Heart left ventricle (tissue), 16 donors: ENCODE measurements around the gene HIPK2. TPM values are rescaled to one million over a fixed set of nuclear protein-coding genes. Genes with fewer than 3 reads are reported as not detected.
A peak's percentile ranks its signal among the peaks of the same experiment; 100 is the strongest.

ENCODE experiments used
- ATAC-seq, 4 donors: fragments of 200-7000 bp; cut with Tn5 transposase; one replicate each; pipeline ENCODE4 v1.9.1; 2020 to 2022; ENCODE audit warnings: moderate library complexity in 4 of 4, mild to moderate bottlenecking in 3 of 4, moderate number of reproducible peaks in 1 of 4
- DNase-seq, 5 donors: peaks; one replicate each; pipeline ENCODE4 v3.0.0-alpha.2; 2020
- H3K27ac ChIP-seq, 12 donors: fragments of 200-600 bp; sonication (generic) in 4 of 12; one replicate each; pipeline versions ENCODE4 v1.5.0 to v1.8.0; 2016 to 2022; ENCODE audit warnings: mild to moderate bottlenecking in 2 of 12
- H3K27me3 ChIP-seq, 9 donors: fragments of 200-600 bp; sonication (generic) in 2 of 9; one replicate each; pipeline versions ENCODE4 v1.5.1 to v1.8.0; 2016 to 2022; ENCODE audit warnings: mild to moderate bottlenecking in 3 of 9
- H3K36me3 ChIP-seq, 9 donors: fragments of 200-600 bp; sonication (generic) in 2 of 9; one replicate each; pipeline versions ENCODE4 v1.5.0 to v1.8.0; 2018 to 2022; ENCODE audit warnings: mild to moderate bottlenecking in 2 of 9
- H3K4me1 ChIP-seq, 12 donors: fragments of 200-600 bp; sonication (generic) in 4 of 12; one replicate each; pipeline versions ENCODE4 v1.5.0 to v1.8.0; 2016 to 2022; ENCODE audit warnings: mild to moderate bottlenecking in 3 of 12
- H3K4me3 ChIP-seq, 12 donors: fragments of 200-600 bp; sonication (generic) in 4 of 12; one replicate each; pipeline versions ENCODE4 v1.5.0 to v1.8.0; 2017 to 2022; ENCODE audit warnings: mild to moderate bottlenecking in 9 of 12, moderate library complexity in 4 of 12
- H3K9me3 ChIP-seq, 12 donors: fragments of 200-600 bp; sonication (generic) in 4 of 12; one replicate each; pipeline versions ENCODE4 v1.5.0 to v1.8.0; 2016 to 2022; ENCODE audit warnings: mild to moderate bottlenecking in 1 of 12
- POLR2A ChIP-seq, 2 donors: fragments of 450-650 bp; IDR thresholded peaks; one replicate each; pipeline ENCODE4 v1.6.1; 2017; ENCODE audit warnings: antibody characterized with exemption in 2 of 2, mild to moderate bottlenecking in 2 of 2, moderate library complexity in 2 of 2
- WGBS, 4 donors: extraction: QIAGEN DNeasy Blood & Tissue Kit in 2 of 4; methylation state at CpG; one replicate each; pipeline versions ENCODE4 v1.1.5 to v1.1.7; 2013 to 2018; 5-methylcytosine and 5-hydroxymethylcytosine counted together
- intact Hi-C, 10 donors: fragments of 100-400 bp; cut with DNase I; formaldehyde crosslinking; loops; one replicate each; pipeline versions ENCODE4 v1.11.1 to v1.14.2; 2022
- polyA plus RNA-seq, 2 donors: library from polyadenylated mRNA; stranded (reverse); fragments of 200-250 nt; gene quantifications; one replicate each; pipeline ENCODE4 v1.2.3, GENCODE V29; 2013
- total RNA-seq, 9 donors: library from RNA; depleted of rRNA in 2 of 9; stranded (reverse); fragments of >200 nt in 2 of 9; fragmentation: NEBNext Ultra II Directional in 3 of 9; extraction: Animal tissue kit (Norgen Biotek cat#: 25700) in 3 of 9; gene quantifications; one replicate each; pipeline versions ENCODE4 v1.1.0 to v1.2.4, GENCODE V29; 2016 to 2023
- TF ChIP-seq, protein P1 (sequence below), 12 donors: fragments of 200-600 bp; sonication (generic) in 4 of 12; IDR thresholded peaks; one replicate each; pipeline versions ENCODE4 v1.5.0 to v1.8.0; 2018 to 2022; ENCODE audit warnings: antibody characterized with exemption in 12 of 12, mild to moderate bottlenecking in 5 of 12
- donor health status: ischemic (EF 13 %, LVEDD 7.1; RV severe dilation, severe dysfunction).
- donor health status: healthy with polysubstance abuse.
- donor health status: DM: no; HTN: yes; CAD: no.
- donor health status: DM: no; HTN: no; CAD: no.
- donor health status: ischemic (EF 25% LVEDD 6.9; RV normal size, moderate dysfunction).
- donor health status: ischemic (EF 25% LVEDD 5.7; RV mildly dilated, moderate dysfunction).
- donor health status: healthy.
- donor health status: DM: yes; HTN: yes; CAD: no.
- donor health status: ischemic (EF 35%, LVEDD 5.7; RV mildly dilated, moderate dysfunction).
- donor health status: nonischemic (EF 11% LVEDD 7.7; RV severe dilation, severe dysfunction).
- donor health status: DM: yes; HTN: yes; CAD: no.
- donor health status: PGD.
- donor health status: ischemic (EF 29% LVEDD 5.4; RV normal size, mild dysfunction).
- donor health status: nonischemic (EF 23%, LVEDD 6.1; RV moderate dilation, normal function).

Gene HIPK2
- total and polyA plus RNA-seq, 11 donors, result 43.2 to 244 (median 143) TPM

DNA sequence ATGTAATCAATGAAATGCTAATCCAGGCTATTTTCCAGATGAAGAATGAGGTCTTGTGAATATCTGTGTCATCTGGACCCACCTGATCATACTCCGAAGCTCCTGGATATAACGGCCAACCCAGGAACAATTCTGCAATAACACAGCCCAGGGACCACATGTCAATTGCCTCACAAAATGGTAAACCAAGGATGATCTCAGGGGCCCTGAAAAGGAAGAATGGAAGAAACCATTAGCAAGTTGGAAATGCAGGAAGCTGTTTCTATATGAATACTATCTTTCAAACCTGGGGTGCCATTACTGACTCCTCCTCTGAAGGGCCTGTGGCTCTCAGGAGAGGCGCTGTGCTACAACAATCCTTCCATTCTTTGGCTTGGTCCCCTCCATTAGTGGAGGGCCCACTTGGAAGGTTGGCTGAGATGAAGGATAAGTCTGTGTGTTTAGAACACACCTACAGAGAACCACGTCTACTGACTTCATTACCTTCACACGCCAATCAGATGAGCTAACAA, 146.2 kb downstream of the HIPK2 start:
- WGBS, 4 donors, result 94 to 98% (median 95%) methylated on average over 5 of the region's 5 CpGs
- peaks cover 0 to 4% (median 0%) of the 10 kb centered on the region in 12 donors for H3K9me3 ChIP-seq
- DNase-seq (no peak), ATAC-seq (no peak)
- intact Hi-C loops, result no loop called here
- TF ChIP-seq, protein P1, sequence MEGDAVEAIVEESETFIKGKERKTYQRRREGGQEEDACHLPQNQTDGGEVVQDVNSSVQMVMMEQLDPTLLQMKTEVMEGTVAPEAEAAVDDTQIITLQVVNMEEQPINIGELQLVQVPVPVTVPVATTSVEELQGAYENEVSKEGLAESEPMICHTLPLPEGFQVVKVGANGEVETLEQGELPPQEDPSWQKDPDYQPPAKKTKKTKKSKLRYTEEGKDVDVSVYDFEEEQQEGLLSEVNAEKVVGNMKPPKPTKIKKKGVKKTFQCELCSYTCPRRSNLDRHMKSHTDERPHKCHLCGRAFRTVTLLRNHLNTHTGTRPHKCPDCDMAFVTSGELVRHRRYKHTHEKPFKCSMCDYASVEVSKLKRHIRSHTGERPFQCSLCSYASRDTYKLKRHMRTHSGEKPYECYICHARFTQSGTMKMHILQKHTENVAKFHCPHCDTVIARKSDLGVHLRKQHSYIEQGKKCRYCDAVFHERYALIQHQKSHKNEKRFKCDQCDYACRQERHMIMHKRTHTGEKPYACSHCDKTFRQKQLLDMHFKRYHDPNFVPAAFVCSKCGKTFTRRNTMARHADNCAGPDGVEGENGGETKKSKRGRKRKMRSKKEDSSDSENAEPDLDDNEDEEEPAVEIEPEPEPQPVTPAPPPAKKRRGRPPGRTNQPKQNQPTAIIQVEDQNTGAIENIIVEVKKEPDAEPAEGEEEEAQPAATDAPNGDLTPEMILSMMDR (IDR thresholded peaks at IDR 0.05), result no peak
- TF ChIP-seq POLR2A (IDR thresholded peaks at IDR 0.05), result no peak
- H3K4me3 ChIP-seq, result no peak overlapping the region
- no peak overlapping the region for H3K27ac ChIP-seq
- peaks cover 0 to 34% (median 11%) of the 10 kb centered on the region in 12 donors for H3K4me1 ChIP-seq
- no peaks in the 10 kb centered on the region for H3K27me3 ChIP-seq
- H3K36me3 ChIP-seq, result peaks cover 0 to 60% (median 53%) of the 10 kb centered on the region in 9 donors

DNA sequence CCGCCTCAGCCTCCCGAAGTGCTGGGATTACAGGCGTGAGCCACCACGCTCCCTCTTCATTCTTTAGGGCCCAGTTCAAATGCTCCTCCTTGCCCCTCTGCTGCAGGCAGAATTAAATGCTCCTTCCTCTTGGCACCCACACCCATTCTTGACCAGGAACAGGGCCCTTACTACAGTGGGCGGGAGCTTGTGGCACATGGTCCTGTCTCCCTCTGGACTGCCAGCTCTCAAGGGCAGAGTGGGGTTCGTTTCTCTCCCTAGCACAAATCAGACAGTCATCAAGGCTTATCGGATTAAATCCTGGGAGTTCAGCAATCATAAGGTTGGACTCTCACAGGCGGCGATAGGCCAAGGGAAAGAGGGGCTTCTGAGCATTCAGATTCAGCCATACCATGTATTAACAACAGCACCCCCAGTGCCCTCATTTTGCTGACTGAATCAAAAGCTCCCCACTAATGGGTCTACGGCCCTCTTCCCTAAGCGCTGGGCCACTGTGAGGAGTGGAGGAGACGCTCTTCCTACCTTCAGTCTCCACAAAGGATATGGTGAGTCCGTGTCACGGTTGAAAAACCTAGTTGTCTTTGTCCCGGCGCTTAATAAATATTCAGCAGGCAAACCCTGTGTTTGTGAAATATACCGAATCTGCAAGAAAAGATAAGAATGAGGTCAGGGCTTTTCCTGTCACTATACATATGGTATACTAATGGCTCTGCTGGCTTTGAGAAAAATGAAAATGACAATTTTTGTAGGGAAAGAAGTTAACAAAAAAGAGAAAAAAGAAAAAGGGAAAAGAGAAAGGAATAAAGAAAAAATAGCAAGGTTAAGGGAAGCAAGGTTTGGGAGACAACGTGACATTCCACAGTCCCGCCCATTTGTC, 146.9 kb downstream of the HIPK2 start:
- no peak for DNase-seq
- peaks cover 0 to 31% (median 11%) of the 10 kb centered on the region in 12 donors for H3K4me1 ChIP-seq
- no peak overlapping the region for H3K27ac ChIP-seq
- ATAC-seq, result no peak
- no peaks in the 10 kb centered on the region for H3K9me3 ChIP-seq
- peaks cover 0 to 67% (median 57%) of the 10 kb centered on the region in 9 donors for H3K36me3 ChIP-seq
- WGBS, 4 donors, result 87 to 91% (median 89%) methylated on average over 19 of the region's 19 CpGs
- H3K4me3 ChIP-seq, result no peak overlapping the region
- intact Hi-C loops, result no loop called here
- H3K27me3 ChIP-seq, result no peaks in the 10 kb centered on the region
- TF ChIP-seq POLR2A (IDR thresholded peaks at IDR 0.05), result no peak
- TF ChIP-seq, protein P1 (IDR thresholded peaks at IDR 0.05), result no peak

DNA sequence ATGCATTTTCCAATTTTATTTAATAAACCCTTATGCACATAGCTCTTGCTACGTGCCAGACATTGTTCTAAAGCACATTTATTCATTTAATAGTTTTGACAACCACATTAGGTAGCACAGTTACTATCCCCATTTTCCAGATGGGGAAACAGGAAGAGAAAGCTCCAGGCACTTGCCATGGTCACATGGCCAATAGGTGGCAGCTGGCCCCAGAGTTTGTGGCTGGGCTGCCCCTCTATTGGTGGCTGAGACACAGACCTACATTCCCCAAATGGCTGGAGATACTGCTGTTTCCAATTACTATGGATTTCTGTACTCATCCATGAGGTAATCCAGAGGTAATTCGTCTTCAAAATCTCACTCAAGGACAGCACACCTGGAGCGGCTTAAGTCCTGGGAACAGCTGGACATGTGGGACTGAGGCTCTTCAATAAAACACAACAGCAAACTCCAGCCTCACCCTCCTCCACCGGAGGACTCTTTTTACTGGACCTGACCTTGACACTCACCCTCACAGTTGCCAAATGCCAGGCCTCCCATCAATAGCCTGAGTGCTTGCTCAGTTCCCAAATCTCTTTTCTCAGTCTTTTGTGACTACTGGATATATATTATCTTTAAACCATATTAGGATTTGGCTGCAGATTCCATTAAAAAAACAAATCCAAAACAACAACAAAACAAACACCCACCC, 148.3 kb downstream of the HIPK2 start:
- H3K4me3 ChIP-seq, result no peak overlapping the region
- H3K9me3 ChIP-seq, result no peaks in the 10 kb centered on the region
- ATAC-seq (peak in 3 of 4 donors; percentile 40 to 69 (median 55)), DNase-seq (no peak)
- intact Hi-C loops, result loop anchor here in 1 of 10 donors (10.0 kb wide), 1 partner anchor 125 kb away; no protein-coding TSS in a partner anchor
- H3K4me1 ChIP-seq, result peaks cover 0 to 26% (median 11%) of the 10 kb centered on the region in 12 donors
- H3K36me3 ChIP-seq, result peaks cover 0 to 80% (median 71%) of the 10 kb centered on the region in 9 donors
- no peaks in the 10 kb centered on the region for H3K27me3 ChIP-seq
- 81 to 89% (median 83%) methylated on average over 4 of the region's 4 CpGs for WGBS, 4 donors
- peak overlapping the region in 1 of 12 donors; percentile 4 for H3K27ac ChIP-seq
- no peak for TF ChIP-seq POLR2A (IDR thresholded peaks at IDR 0.05)
- TF ChIP-seq, protein P1 (IDR thresholded peaks at IDR 0.05), result peak in 1 of 12 donors; percentile 9
